Neural progenitor cell (in vitro differentiated cells): ENCODE measurements around the gene RAP1A. TPM values are rescaled to one million over a fixed set of nuclear protein-coding genes. Genes with fewer than 3 reads are reported as not detected.

ENCODE experiments used
- DNase-seq: peaks from one replicate; pipeline ENCODE4 v3.0.0-alpha.2; 2016; ENCODE audit warnings: low spot score
- H2AFZ ChIP-seq: fragments of 200-600 bp; sonication (generic); replicated peaks from 2 replicates; pipeline ENCODE4 v1.6.1; 2016; ENCODE audit warnings: antibody characterized with exemption
- H3F3A ChIP-seq: fragments of 200-600 bp; sonication (generic); 2 replicates; pipeline ENCODE4 v1.6.1; 2016; ENCODE audit warnings: antibody characterized with exemption, low read depth
- H3K27ac ChIP-seq: fragments of 200-600 bp; sonication (generic); 2 replicates; pipeline ENCODE4 v1.5.1; 2016; ENCODE audit warnings: mild to moderate bottlenecking
- H3K27me3 ChIP-seq: fragments of 200-600 bp; sonication (generic); 2 replicates; pipeline ENCODE4 v1.6.1; 2016; ENCODE audit warnings: mild to moderate bottlenecking, moderate library complexity
- H3K36me3 ChIP-seq: fragments of 200-600 bp; sonication (generic); 2 replicates; pipeline ENCODE4 v1.5.1; 2016
- H3K4me1 ChIP-seq: fragments of 200-600 bp; sonication (generic); 2 replicates; pipeline ENCODE4 v1.6.1; 2016; ENCODE audit warnings: mixed run types
- H3K4me2 ChIP-seq: fragments of 200-600 bp; sonication (generic); 2 replicates; pipeline ENCODE4 v1.6.1; 2016
- H3K4me3 ChIP-seq: fragments of 200-600 bp; sonication (generic); 2 replicates; pipeline ENCODE4 v1.5.1; 2016
- H3K79me2 ChIP-seq: fragments of 200-600 bp; sonication (generic); 2 replicates; pipeline ENCODE4 v1.6.1; 2016; ENCODE audit warnings: low read depth
- H3K9ac ChIP-seq: fragments of 200-600 bp; sonication (generic); 2 replicates; pipeline ENCODE4 v1.6.1; 2016
- H3K9me3 ChIP-seq: fragments of 200-600 bp; sonication (generic); 2 replicates; pipeline ENCODE4 v1.5.1; 2016; ENCODE audit warnings: low read depth
- H4K20me1 ChIP-seq: fragments of 200-600 bp; sonication (generic); 2 replicates; pipeline ENCODE4 v1.6.1; 2016; ENCODE audit warnings: low read depth
- H3K27ac Mint-ChIP-seq: 3 replicates; pipeline ENCODE4 v1.8.0; 2021; ENCODE audit warnings: mixed read lengths
- H3K27me3 Mint-ChIP-seq: 2 replicates; pipeline ENCODE4 v1.8.0; 2022; ENCODE audit warnings: low read depth, mild to moderate bottlenecking, inconsistent platforms, moderate library complexity, mixed read lengths; ENCODE audit not compliant: insufficient read depth
- H3K36me3 Mint-ChIP-seq: 3 replicates; pipeline ENCODE4 v1.8.0; 2021; ENCODE audit warnings: mixed read lengths
- H3K4me1 Mint-ChIP-seq: 3 replicates; pipeline ENCODE4 v1.8.0; 2021; ENCODE audit warnings: mixed read lengths
- H3K4me3 Mint-ChIP-seq: 3 replicates; pipeline ENCODE4 v1.8.0; 2021; ENCODE audit warnings: mild to moderate bottlenecking, moderate library complexity, mixed read lengths
- H3K9me3 Mint-ChIP-seq: 3 replicates; pipeline ENCODE4 v1.8.0; 2020; ENCODE audit warnings: mixed read lengths
- EZH2 ChIP-seq: fragments of 200-600 bp; sonication (generic); IDR thresholded peaks from 2 replicates; pipeline ENCODE4 v1.6.1; 2017; ENCODE audit warnings: antibody characterized with exemption, mild to moderate bottlenecking, moderate library complexity
- EZH2phosphoT487 ChIP-seq: fragments of 200-600 bp; sonication (generic); IDR thresholded peaks from 2 replicates; pipeline ENCODE4 v1.6.1; 2017; ENCODE audit warnings: antibody characterized with exemption
- total RNA-seq: library from RNA; depleted of rRNA; stranded (reverse); fragments of >200 nt; gene quantifications from 2 replicates; pipeline ENCODE4 v1.2.3, GENCODE V29; 2015; ENCODE audit warnings: low replicate concordance
- TF ChIP-seq, protein P1 (sequence below): fragments of 200-600 bp; sonication (generic); IDR thresholded peaks from 2 replicates; pipeline ENCODE4 v1.5.1; 2017; ENCODE audit warnings: antibody characterized with exemption, mild to moderate bottlenecking

RAP1A gene
- total RNA-seq, 1 donor from 2014 or later = 27.5 TPM

- H3F3A ChIP-seq = peaks cover 26% of the 10 kb centered on the region
- no peaks in the 10 kb centered on the region for H3K9me3 ChIP-seq
- peaks cover 34% of the 10 kb centered on the region for H3K4me1 ChIP-seq
- Mint-ChIP-seq H3K4me1 (peaks cover 23% of the 10 kb centered on the region), H3K9me3 (no peaks in the 10 kb centered on the region), H3K4me3 (no peak overlapping the region), H3K27ac (no peak overlapping the region), H3K27me3 (peaks cover 6% of the 10 kb centered on the region), H3K36me3 (no peaks in the 10 kb centered on the region)
- no peaks in the 10 kb centered on the region for H3K27me3 ChIP-seq
- TF ChIP-seq EZH2 (no peak), EZH2phosphoT487 (no peak)
- TF ChIP-seq, protein P1, sequence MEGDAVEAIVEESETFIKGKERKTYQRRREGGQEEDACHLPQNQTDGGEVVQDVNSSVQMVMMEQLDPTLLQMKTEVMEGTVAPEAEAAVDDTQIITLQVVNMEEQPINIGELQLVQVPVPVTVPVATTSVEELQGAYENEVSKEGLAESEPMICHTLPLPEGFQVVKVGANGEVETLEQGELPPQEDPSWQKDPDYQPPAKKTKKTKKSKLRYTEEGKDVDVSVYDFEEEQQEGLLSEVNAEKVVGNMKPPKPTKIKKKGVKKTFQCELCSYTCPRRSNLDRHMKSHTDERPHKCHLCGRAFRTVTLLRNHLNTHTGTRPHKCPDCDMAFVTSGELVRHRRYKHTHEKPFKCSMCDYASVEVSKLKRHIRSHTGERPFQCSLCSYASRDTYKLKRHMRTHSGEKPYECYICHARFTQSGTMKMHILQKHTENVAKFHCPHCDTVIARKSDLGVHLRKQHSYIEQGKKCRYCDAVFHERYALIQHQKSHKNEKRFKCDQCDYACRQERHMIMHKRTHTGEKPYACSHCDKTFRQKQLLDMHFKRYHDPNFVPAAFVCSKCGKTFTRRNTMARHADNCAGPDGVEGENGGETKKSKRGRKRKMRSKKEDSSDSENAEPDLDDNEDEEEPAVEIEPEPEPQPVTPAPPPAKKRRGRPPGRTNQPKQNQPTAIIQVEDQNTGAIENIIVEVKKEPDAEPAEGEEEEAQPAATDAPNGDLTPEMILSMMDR = no peak
- H3K4me2 ChIP-seq = no peak overlapping the region
- no peak overlapping the region for H3K27ac ChIP-seq
- no peak overlapping the region for H2AFZ ChIP-seq
- no peak overlapping the region for H3K9ac ChIP-seq
- H3K36me3 ChIP-seq = no peaks in the 10 kb centered on the region
- H3K79me2 ChIP-seq = peaks cover 9% of the 10 kb centered on the region
- H4K20me1 ChIP-seq = peaks cover 20% of the 10 kb centered on the region
- DNase-seq = no peak
- no peak overlapping the region for H3K4me3 ChIP-seq
Measured at GRCh38 chr1:111727056-111727455, 107.5 kb downstream of the RAP1A start.

DNA sequence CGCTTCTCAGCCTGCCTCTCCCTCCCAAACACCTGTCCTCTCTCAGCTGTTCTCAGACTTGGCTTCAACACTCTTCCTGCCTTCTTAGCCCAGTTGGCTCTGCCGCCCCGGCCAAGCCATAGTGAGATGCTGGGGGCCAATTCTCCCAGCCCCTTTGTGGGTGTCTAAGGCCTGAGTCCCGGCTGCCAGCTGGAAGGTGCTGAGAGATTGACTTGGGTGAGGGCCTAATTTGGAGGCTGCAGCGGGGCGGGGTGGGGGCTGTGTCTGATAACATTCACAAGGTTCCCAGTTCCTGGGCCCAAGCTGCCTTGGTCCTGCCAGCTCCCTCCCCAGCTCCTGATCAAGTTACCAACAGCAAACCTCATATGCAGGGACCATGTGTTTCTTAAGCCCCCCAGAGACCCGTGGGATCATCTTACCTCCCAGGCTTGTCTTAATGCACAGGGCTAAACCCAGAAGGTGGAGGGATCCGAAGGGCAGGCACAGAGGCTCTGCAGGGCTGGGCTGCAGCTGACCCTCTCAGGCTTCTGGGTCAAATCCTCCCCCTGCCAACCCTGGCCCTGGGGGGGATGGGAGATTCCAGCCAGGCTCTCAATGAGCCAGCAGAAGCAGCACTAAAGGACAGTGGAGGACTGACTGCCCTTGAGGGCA, 109.8 kb downstream of the RAP1A start:
- no peak overlapping the region for H3K4me3 ChIP-seq
- Mint-ChIP-seq H3K36me3 (no peaks in the 10 kb centered on the region), H3K27me3 (peaks cover 6% of the 10 kb centered on the region), H3K27ac (no peak overlapping the region), H3K9me3 (no peaks in the 10 kb centered on the region), H3K4me3 (no peak overlapping the region), H3K4me1 (peaks cover 28% of the 10 kb centered on the region)
- peaks cover 26% of the 10 kb centered on the region for H3F3A ChIP-seq
- H3K4me2 ChIP-seq = peak overlapping the region; percentile 63
- peaks cover 43% of the 10 kb centered on the region for H3K4me1 ChIP-seq
- H3K9ac ChIP-seq = no peak overlapping the region
- peaks cover 9% of the 10 kb centered on the region for H3K79me2 ChIP-seq
- H3K27me3 ChIP-seq = no peaks in the 10 kb centered on the region
- DNase-seq = peak; percentile 41
- no peaks in the 10 kb centered on the region for H3K9me3 ChIP-seq
- H4K20me1 ChIP-seq = peaks cover 20% of the 10 kb centered on the region
- H3K27ac ChIP-seq = no peak overlapping the region
- no peak overlapping the region for H2AFZ ChIP-seq
- TF ChIP-seq EZH2phosphoT487 = no peak
- TF ChIP-seq, protein P1 = no peak
- no peak for TF ChIP-seq EZH2
- H3K36me3 ChIP-seq = no peaks in the 10 kb centered on the region

- Mint-ChIP-seq H3K27me3 (peaks cover 6% of the 10 kb centered on the region), H3K9me3 (no peaks in the 10 kb centered on the region), H3K36me3 (no peaks in the 10 kb centered on the region), H3K27ac (peak overlapping the region; percentile 1), H3K4me3 (no peak overlapping the region), H3K4me1 (peaks cover 23% of the 10 kb centered on the region)
- no peak overlapping the region for H3K4me3 ChIP-seq
- H3K36me3 ChIP-seq = no peaks in the 10 kb centered on the region
- H3K9me3 ChIP-seq = no peaks in the 10 kb centered on the region
- H4K20me1 ChIP-seq = peaks cover 20% of the 10 kb centered on the region
- peak overlapping the region; percentile 63 for H3K4me2 ChIP-seq
- H3K9ac ChIP-seq = no peak overlapping the region
- H3K79me2 ChIP-seq = peaks cover 17% of the 10 kb centered on the region
- no peak overlapping the region for H3K27ac ChIP-seq
- H2AFZ ChIP-seq = no peak overlapping the region
- H3F3A ChIP-seq = peaks cover 20% of the 10 kb centered on the region
- H3K4me1 ChIP-seq = peaks cover 37% of the 10 kb centered on the region
- no peak for DNase-seq
- no peaks in the 10 kb centered on the region for H3K27me3 ChIP-seq
- TF ChIP-seq EZH2phosphoT487 (no peak), EZH2 (no peak)
- TF ChIP-seq, protein P1 = no peak
Measured at GRCh38 chr1:111729946-111730681, 110.5 kb downstream of the RAP1A start.
